GM12891 (cell line): Measurements from ENCODE around the gene PPP3R1.

Experiments
- POLR2A ChIP-seq: IDR thresholded peaks from 2 replicates; pipeline ENCODE4 v1.6.1; 2011; ENCODE audit warnings: low read depth, low read length, control low read depth
- POLR2AphosphoS5 ChIP-seq: IDR thresholded peaks from 2 replicates; pipeline ENCODE4 v1.6.1; 2011; ENCODE audit warnings: low read depth, low read length, control low read depth
- POU2F2 ChIP-seq: IDR thresholded peaks from 2 replicates; pipeline ENCODE4 v1.6.1; 2011; ENCODE audit warnings: low read depth, mild to moderate bottlenecking, control low read depth, low read length, moderate library complexity
- TAF1 ChIP-seq: IDR thresholded peaks from 2 replicates; pipeline ENCODE4 v1.6.1; 2011; ENCODE audit warnings: low read depth, low read length, control low read depth

DNA sequence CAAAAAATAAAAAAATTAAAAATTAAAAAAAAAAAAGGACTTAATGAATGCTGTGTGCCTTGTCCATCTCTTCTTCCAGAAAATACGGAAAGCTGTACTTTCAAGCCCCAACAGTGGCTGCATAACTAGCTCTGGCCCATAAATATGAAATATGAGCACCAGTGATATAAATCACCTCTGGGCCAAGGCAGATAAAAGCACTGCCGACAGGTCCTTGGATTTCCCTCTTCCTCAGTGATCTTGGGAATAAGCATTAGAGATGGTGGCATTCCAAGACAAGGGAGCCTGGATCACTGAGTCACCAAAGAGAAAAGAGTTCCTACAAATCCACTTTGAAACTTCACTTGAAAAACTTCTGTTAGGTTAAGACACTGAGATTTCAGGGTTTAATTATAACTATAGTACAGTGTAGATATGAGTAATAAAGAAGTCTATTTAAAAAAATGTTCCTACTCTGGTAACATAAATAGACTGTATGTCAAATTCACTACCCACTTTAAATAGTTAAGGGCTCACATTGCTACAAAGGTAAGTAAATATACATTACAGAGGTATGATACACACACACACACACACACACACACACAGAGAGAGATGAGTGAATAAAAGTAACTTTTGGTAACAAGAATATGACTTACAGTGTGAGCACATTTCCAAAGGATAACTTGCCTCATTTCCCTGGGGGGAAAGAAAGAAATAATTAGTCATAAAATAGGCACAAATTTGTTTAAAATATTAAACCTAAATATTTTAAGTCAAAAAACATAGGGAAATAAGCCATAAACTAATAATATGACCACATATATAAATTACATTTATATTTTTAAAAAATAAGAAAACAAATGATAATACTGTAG is 35.6 kb downstream of the PPP3R1 start:
- no peak for TF ChIP-seq POLR2A
- no peak for TF ChIP-seq POLR2AphosphoS5
- no peak for TF ChIP-seq TAF1
- TF ChIP-seq POU2F2, result no peak
